Ascending aorta (tissue), 2 donors: Measurements from ENCODE around the gene COL4A2. TPM values are rescaled to one million over a fixed set of nuclear protein-coding genes. Genes with fewer than 3 reads are reported as not detected.

Experiments
- DNase-seq, 2 donors: peaks; one replicate each; pipeline ENCODE4 v3.0.0-alpha.2; 2019; ENCODE audit warnings: low spot score in 2 of 2
- H3K27ac ChIP-seq, 2 donors: fragments of 200-600 bp; sonication (generic); one replicate each; pipeline ENCODE4 v1.5.1; 2016 to 2017; ENCODE audit warnings: mild to moderate bottlenecking in 1 of 2
- H3K27me3 ChIP-seq: fragments of 200-600 bp; sonication (generic); one replicate; pipeline ENCODE4 v1.5.1; 2017
- H3K36me3 ChIP-seq, 2 donors: fragments of 200-600 bp; sonication (generic); one replicate each; pipeline ENCODE4 v1.5.1; 2016
- H3K4me1 ChIP-seq, 2 donors: fragments of 200-600 bp; sonication (generic); one replicate each; pipeline ENCODE4 v1.5.1; 2016 to 2017; ENCODE audit warnings: mild to moderate bottlenecking in 1 of 2
- H3K4me3 ChIP-seq, 2 donors: fragments of 200-600 bp; sonication (generic); one replicate each; pipeline ENCODE4 v1.5.1; 2016 to 2017; ENCODE audit warnings: mild to moderate bottlenecking in 1 of 2
- H3K9me3 ChIP-seq, 2 donors: fragments of 200-600 bp; sonication (generic); one replicate each; pipeline ENCODE4 v1.5.1; 2016
- intact Hi-C: fragments of 100-400 bp; cut with DNase I; formaldehyde crosslinking; loops from one replicate; pipeline ENCODE4 v1.15.1; 2023
- total RNA-seq: library from RNA; depleted of rRNA; stranded (reverse); fragments of >200 nt; gene quantifications from one replicate; pipeline ENCODE4 v1.1.0, GENCODE V29; 2016
- TF ChIP-seq, protein P1 (sequence below), 3 experiments: fragments of 200-600 bp in 2 of 3; fragments of 450-650 bp in 1 of 3; sonication (generic) in 2 of 3; IDR thresholded peaks; one replicate each; pipeline ENCODE4 v1.5.1; 2016 to 2019; ENCODE audit warnings: antibody characterized with exemption in 3 of 3, mild to moderate bottlenecking in 1 of 3, moderate library complexity in 1 of 3

Gene COL4A2
- total RNA-seq, 1 donor from 2014 or later: 1,227 TPM

DNA sequence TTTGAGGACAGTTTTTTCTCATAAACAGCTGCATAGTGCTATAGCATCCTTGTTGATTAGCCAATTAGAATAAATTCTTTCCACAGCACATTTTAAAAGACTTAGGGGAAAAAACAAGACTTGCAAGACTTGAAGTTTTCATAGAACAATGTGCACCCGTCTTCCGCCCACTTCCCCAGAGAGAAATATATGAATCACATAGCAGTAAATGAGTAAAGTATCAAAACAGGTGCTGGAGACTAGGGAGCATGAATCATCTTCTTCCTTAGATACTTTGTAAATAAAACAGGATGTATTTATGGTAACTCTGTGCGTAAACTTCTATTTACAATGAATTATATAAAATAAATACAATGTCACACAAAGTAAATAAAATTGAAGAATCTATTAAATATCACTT lies 75.1 kb downstream of the COL4A2 start:
- Histone ChIP-seq H3K27me3 (no peaks in the 10 kb centered on the region), H3K36me3 (no peaks in the 10 kb centered on the region), H3K27ac (peak overlapping the region; percentile 83 to 87), H3K9me3 (no peaks in the 10 kb centered on the region), H3K4me3 (no peak overlapping the region), H3K4me1 (peaks cover 15 to 44% of the 10 kb centered on the region in 2 donors)
- TF ChIP-seq, protein P1, sequence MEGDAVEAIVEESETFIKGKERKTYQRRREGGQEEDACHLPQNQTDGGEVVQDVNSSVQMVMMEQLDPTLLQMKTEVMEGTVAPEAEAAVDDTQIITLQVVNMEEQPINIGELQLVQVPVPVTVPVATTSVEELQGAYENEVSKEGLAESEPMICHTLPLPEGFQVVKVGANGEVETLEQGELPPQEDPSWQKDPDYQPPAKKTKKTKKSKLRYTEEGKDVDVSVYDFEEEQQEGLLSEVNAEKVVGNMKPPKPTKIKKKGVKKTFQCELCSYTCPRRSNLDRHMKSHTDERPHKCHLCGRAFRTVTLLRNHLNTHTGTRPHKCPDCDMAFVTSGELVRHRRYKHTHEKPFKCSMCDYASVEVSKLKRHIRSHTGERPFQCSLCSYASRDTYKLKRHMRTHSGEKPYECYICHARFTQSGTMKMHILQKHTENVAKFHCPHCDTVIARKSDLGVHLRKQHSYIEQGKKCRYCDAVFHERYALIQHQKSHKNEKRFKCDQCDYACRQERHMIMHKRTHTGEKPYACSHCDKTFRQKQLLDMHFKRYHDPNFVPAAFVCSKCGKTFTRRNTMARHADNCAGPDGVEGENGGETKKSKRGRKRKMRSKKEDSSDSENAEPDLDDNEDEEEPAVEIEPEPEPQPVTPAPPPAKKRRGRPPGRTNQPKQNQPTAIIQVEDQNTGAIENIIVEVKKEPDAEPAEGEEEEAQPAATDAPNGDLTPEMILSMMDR (IDR thresholded peaks at IDR 0.05): no peak
- intact Hi-C loops: no loop called here
- no peak for DNase-seq

DNA sequence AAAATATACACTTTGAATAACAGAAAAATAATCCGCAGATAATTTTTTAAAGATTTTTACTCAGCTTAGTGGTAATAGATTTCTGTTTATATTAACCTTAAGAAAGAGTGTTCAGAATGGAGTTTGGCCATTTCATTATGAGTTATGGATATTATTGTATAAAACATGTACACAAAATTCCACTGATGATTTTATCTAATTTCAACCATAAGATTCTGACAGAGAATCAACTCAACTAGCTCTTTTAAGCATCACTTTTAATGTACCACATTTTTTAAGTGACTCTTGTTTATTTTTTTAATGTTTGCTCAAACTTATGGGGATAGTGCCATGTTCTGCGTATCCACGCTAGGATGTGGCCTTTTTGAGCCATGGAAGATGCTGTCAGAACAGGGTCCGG lies 75.7 kb downstream of the COL4A2 start:
- Histone ChIP-seq H3K4me1 (peaks cover 13 to 46% of the 10 kb centered on the region in 2 donors), H3K27me3 (no peaks in the 10 kb centered on the region), H3K27ac (peak overlapping the region in 1 of 2 donors; percentile 87), H3K9me3 (no peaks in the 10 kb centered on the region), H3K4me3 (no peak overlapping the region), H3K36me3 (no peaks in the 10 kb centered on the region)
- TF ChIP-seq, protein P1 (IDR thresholded peaks at IDR 0.05): no peak
- no peak for DNase-seq
- intact Hi-C loops: no loop called here

DNA sequence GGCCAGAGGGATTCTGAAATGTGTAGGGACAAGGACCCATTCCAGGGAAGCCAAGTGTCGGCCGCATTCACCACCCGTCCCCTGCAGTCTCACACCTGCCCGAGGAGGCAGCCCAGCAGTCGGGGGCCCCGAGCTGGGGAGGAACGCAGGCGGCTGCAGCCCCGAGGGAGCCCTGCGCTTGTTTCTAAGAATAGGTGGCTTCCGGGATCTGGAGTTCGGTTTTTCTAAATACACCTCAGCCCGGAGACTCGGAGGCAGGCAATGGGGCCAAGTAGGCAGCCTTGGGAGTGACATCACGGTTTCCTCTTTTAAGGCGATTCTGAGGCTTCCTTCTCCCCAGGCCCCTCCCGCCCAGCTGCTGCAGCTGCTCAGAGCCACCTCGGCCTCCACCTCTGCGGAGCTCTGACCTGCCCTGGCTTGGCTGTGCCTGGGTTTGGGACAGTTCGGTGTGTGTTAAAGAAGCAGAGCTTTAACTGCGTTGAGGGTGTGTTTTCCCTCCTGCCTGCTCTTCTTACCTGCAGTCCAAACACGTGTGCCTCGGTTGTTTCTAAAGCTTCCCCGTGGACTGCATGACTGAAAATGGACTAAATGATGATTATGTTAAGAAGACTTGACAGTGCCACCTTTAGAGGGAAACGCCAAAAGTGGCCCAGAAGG lies 80.5 kb downstream of the COL4A2 start:
- H3K27me3 ChIP-seq: no peaks in the 10 kb centered on the region
- DNase-seq: peak; percentile 65 to 94
- peak overlapping the region; percentile 7 to 50 for H3K4me3 ChIP-seq
- intact Hi-C loops: loop anchor here (1.0 to 2.0 kb wide), 2 partner anchors 10 to 41 kb away; no protein-coding TSS in a partner anchor
- no peaks in the 10 kb centered on the region for H3K36me3 ChIP-seq
- peak overlapping the region; percentile 98 to 99 for H3K27ac ChIP-seq
- TF ChIP-seq, protein P1 (IDR thresholded peaks at IDR 0.05): peak in 2 of 3 experiments; percentile 13 to 17
- peaks cover 14 to 52% of the 10 kb centered on the region in 2 donors for H3K4me1 ChIP-seq
- H3K9me3 ChIP-seq: no peaks in the 10 kb centered on the region

DNA sequence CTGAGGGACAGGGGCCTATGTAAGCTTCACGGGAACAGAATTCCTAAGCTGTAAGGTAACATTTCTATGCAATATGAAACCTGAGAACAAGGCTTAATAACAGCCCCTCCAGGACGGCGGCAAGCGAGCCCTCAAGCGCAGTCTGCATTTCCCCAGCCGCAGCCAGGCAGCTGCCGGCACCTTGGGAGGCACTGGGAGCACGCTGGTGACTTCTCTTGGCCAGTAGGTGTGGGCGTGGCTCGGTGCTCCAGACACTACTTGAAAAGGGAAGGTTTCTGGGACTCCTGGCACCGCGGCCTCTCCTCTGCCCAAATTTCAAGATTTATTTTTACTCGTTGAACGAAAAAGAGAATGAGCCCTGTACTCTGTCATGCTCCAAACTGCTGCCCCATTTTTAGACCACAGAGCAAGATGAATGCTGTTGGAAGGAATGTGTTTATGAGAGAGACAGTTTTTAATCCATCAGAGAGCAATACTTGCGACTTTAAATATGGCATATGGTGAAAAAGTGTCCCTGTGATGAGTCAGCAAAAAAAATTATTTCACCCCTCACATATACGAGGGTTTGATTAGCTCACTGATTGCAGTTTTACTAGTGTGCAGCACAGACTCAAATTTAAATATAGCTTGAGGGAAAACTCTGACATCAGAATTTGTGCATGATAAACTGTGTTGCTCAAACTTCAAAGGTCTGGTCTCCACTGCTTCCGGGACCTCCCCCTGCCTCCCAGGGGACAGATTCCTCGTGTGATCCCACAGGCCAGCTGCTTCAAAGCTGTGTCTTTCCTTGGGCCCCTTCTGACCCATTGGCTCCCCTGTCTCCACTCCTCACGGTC lies 81.2 kb downstream of the COL4A2 start:
- no peaks in the 10 kb centered on the region for H3K36me3 ChIP-seq
- peaks cover 18 to 59% of the 10 kb centered on the region in 2 donors for H3K4me1 ChIP-seq
- intact Hi-C loops: no loop called here
- no peaks in the 10 kb centered on the region for H3K27me3 ChIP-seq
- TF ChIP-seq, protein P1 (IDR thresholded peaks at IDR 0.05): no peak
- peak; percentile 65 to 91 for DNase-seq
- peak overlapping the region; percentile 98 to 99 for H3K27ac ChIP-seq
- no peaks in the 10 kb centered on the region for H3K9me3 ChIP-seq
- peak overlapping the region; percentile 7 to 50 for H3K4me3 ChIP-seq

DNA sequence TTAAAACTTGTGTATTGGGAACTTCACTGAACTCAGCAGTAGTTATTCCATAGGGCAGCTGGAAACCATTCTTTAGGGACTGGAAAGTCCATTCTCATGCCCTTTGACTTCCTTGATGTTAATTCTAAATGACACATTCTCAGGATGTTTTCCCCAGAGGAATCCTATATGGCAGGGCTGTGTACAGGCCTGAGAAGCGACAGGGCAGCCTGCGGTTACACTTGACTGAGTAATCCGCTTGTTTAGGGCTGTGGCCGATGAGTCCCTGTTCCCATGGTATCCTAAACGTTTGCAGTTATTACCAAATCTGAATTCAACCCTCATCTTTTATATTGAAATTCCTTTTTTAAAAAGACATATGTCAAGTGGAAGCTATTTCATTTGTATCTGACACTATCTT lies 83.5 kb downstream of the COL4A2 start:
- H3K9me3 ChIP-seq: no peaks in the 10 kb centered on the region
- intact Hi-C loops: no loop called here
- H3K27me3 ChIP-seq: no peaks in the 10 kb centered on the region
- no peak overlapping the region for H3K4me3 ChIP-seq
- no peak for DNase-seq
- TF ChIP-seq, protein P1 (IDR thresholded peaks at IDR 0.05): no peak
- no peaks in the 10 kb centered on the region for H3K36me3 ChIP-seq
- H3K4me1 ChIP-seq: peaks cover 21 to 77% of the 10 kb centered on the region in 2 donors
- peak overlapping the region; percentile 98 to 99 for H3K27ac ChIP-seq
